K562 (cell line): Measurements from ENCODE around the gene LANCL1. TPM values are rescaled to one million over a fixed set of nuclear protein-coding genes. Genes with fewer than 3 reads are reported as not detected.

Experiments
- ATAC-seq: fragments of 200-7000 bp; cut with Tn5 transposase; 3 replicates; pipeline ENCODE4 v1.9.1; 2020; ENCODE audit warnings: moderate library complexity
- BruUV-seq: library from RNA; stranded (reverse); fragments of 400-500 nt; replicated peaks from 2 replicates; lab custom pipeline; 2021; lab: Mats Ljungman, UMichigan
- CTCF ChIA-PET: fragments of 300-600 bp; formaldehyde crosslinking; extraction: SDS; loops from one replicate; lab custom pipeline; 2021; ENCODE audit warnings: low intra/inter-chr PET ratio; lab: Yijun Ruan, JAX
- POLR2A ChIA-PET: fragments of 300-600, 350-650 bp; sonication (Branson Sonifier 250); formaldehyde crosslinking; extraction: SDS; loops from one replicate; lab custom pipeline; 2021; ENCODE audit warnings: antibody characterized with exemption, inconsistent platforms; lab: Yijun Ruan, JAX
- DNase-seq, 4 experiments: peaks; one replicate each; pipeline versions ENCODE4 v3.0.0 to v3.0.0-alpha.2; 2011 to 2018; ENCODE audit warnings: low spot score in 3 of 4, mixed read lengths in 3 of 4; ENCODE audit errors: extremely low read depth in 1 of 4
- FAIRE-seq: peaks from 2 replicates; lab custom pipeline; 2011; peaks lifted over from hg19 to GRCh38; lab: Jason Lieb, UNC
- H2AFZ ChIP-seq: 2 replicates; pipeline ENCODE4 v1.6.0; 2011; ENCODE audit warnings: low read depth, low read length, control low read depth, inconsistent platforms
- H3K27ac ChIP-seq: fragments of 200-600 bp; 3 replicates; pipeline ENCODE4 v1.8.0; 2011; ENCODE audit warnings: low read depth, mild to moderate bottlenecking, control low read depth, inconsistent platforms, low read length, moderate library complexity, mixed read lengths; ENCODE audit errors: extremely low read depth
- H3K27me3 ChIP-seq, 2 experiments: fragments of 300-600 bp in 1 of 2; 2 replicates in 1 of 2; 3 replicates in 1 of 2; pipeline versions ENCODE4 v1.6.0 to v1.8.0; 2011; ENCODE audit warnings: inconsistent platforms in 2 of 2, low read length in 2 of 2, mild to moderate bottlenecking in 1 of 2, mixed read lengths in 1 of 2, moderate library complexity in 1 of 2; ENCODE audit not compliant: control insufficient read depth in 2 of 2, insufficient read depth in 2 of 2
- H3K36me3 ChIP-seq: fragments of 300-600 bp; 3 replicates; pipeline ENCODE4 v1.8.0; 2011; ENCODE audit warnings: mild to moderate bottlenecking, low read length, inconsistent platforms; ENCODE audit not compliant: control insufficient read depth, insufficient read depth
- H3K4me1 ChIP-seq, 2 experiments: fragments of 200-600 bp in 1 of 2; replicated peaks in 1 of 2; 2 replicates in 1 of 2; 3 replicates in 1 of 2; pipeline versions ENCODE4 v1.5.1 to v1.8.0; 2011; ENCODE audit warnings: inconsistent platforms in 2 of 2, low read length in 2 of 2, mild to moderate bottlenecking in 1 of 2, mixed read lengths in 1 of 2, moderate library complexity in 1 of 2; ENCODE audit not compliant: control insufficient read depth in 2 of 2, insufficient read depth in 2 of 2
- H3K4me2 ChIP-seq: 2 replicates; pipeline ENCODE4 v1.6.1; 2011; ENCODE audit warnings: low read length, control low read depth, inconsistent platforms, mixed read lengths; ENCODE audit not compliant: insufficient read depth
- H3K4me3 ChIP-seq: fragments of 200-600 bp; sonication (generic), shearing (Covaris generic); 2 replicates; pipeline ENCODE4 v1.5.1; 2016; ENCODE audit warnings: control low read depth, inconsistent platforms
- H3K79me2 ChIP-seq: fragments of 200-600 bp; 3 replicates; pipeline ENCODE4 v1.8.0; 2011; ENCODE audit warnings: low read length, inconsistent platforms; ENCODE audit not compliant: control insufficient read depth, insufficient read depth
- H3K9ac ChIP-seq, 2 experiments: 2 replicates each; pipeline versions ENCODE4 v1.6.0 to v1.6.1; 2011; ENCODE audit warnings: low read depth in 2 of 2, low read length in 2 of 2, control low read depth in 1 of 2, inconsistent platforms in 1 of 2, mild to moderate bottlenecking in 1 of 2, mixed read lengths in 1 of 2; ENCODE audit not compliant: insufficient read depth in 1 of 2
- H3K9me1 ChIP-seq: one replicate; pipeline ENCODE4 v1.6.0; 2011; ENCODE audit warnings: inconsistent platforms, mild to moderate bottlenecking, low read length, moderate library complexity; ENCODE audit not compliant: control insufficient read depth, insufficient read depth
- H3K9me3 ChIP-seq: replicated peaks from 2 replicates; pipeline ENCODE4 v1.5.1; 2011; ENCODE audit warnings: low read depth, low read length, inconsistent platforms; ENCODE audit not compliant: control insufficient read depth, insufficient read depth
- H4K20me1 ChIP-seq: replicated peaks from 2 replicates; pipeline ENCODE4 v1.6.1; 2011; ENCODE audit warnings: low read length, inconsistent platforms, mixed read lengths; ENCODE audit not compliant: control insufficient read depth, insufficient read depth
- CSDE1 ChIP-seq, 2 experiments: fragments of 450-650 bp; IDR thresholded peaks; 2 replicates each; pipeline ENCODE4 v1.6.1; 2016; ENCODE audit warnings: mild to moderate bottlenecking in 1 of 2
- MAFF ChIP-seq: IDR thresholded peaks from 2 replicates; pipeline ENCODE4 v1.6.1; 2012; ENCODE audit warnings: low read length, improper control_type of control experiment
- MTA3 ChIP-seq: fragments of 450-650 bp; formaldehyde crosslinking; IDR thresholded peaks from 2 replicates; pipeline ENCODE4 v1.6.1; 2017; ENCODE audit warnings: mild to moderate bottlenecking, borderline replicate concordance
- TRIM24 ChIP-seq, 2 experiments: fragments of 450-650 bp; IDR thresholded peaks; 2 replicates each; pipeline ENCODE4 v1.6.1; 2016
- ZNF41 ChIP-seq: fragments of 250-450 bp; sonication (Bioruptor Pico); conservative IDR thresholded peaks from 2 replicates; pipeline ENCODE4 v1.4.0; 2020; ENCODE audit warnings: mild to moderate bottlenecking
- ZNF551 ChIP-seq: fragments of 250-450 bp; sonication (Bioruptor Pico); IDR thresholded peaks from 2 replicates; pipeline ENCODE4 v1.5.0; 2021; ENCODE audit warnings: mild to moderate bottlenecking, moderate library complexity
- WGBS: fragments of 100-300 bp; shearing (Covaris generic); methylation state at CpG from one replicate; pipeline ENCODE4 v1.1.6; 2016; ENCODE audit warnings: low coverage, mixed read lengths; ENCODE audit not compliant: insufficient coverage; ENCODE audit errors: missing lambda C conversion rate; 5-methylcytosine and 5-hydroxymethylcytosine counted together
- in situ Hi-C: fragments of 300-500 bp; cut with MboI; formaldehyde crosslinking; loops from 4 replicates; pipeline ENCODE4 v1.15.0; 2018; ENCODE audit warnings: inconsistent platforms, mixed read lengths
- intact Hi-C: fragments of 100-400 bp; cut with micrococcal nuclease; formaldehyde crosslinking; loops from 2 replicates; pipeline ENCODE4 v1.14.2; 2022
- polyA plus RNA-seq, 8 experiments: library from polyadenylated mRNA; depleted of rRNA in 4 of 8; stranded (reverse) in 5 of 8; unstranded in 3 of 8; fragments of >200 nt; fragmentation: Nextera tagmentation in 2 of 8; fragmentation: Illumina TruSeq in 1 of 8; extraction: Ambion mirVana in 2 of 8; extraction: Trizol in 1 of 8; gene quantifications; 2 replicates each; pipeline versions ENCODE4 v1.2.1 to v1.2.3, GENCODE V29; 2011 to 2014; ENCODE audit warnings: inconsistent platforms in 1 of 8, missing spikeins in 1 of 8
- total RNA-seq, 7 experiments: library from RNA; depleted of rRNA in 6 of 7; stranded (reverse); fragments of >200 nt in 6 of 7; fragmentation: Illumina TruSeq in 2 of 7; extraction: Trizol in 2 of 7; gene quantifications; 2 replicates each; pipeline versions ENCODE4 v1.2.1 to v1.2.3, GENCODE V29; 2011 to 2021; ENCODE audit warnings: low replicate concordance in 1 of 7
- TF ChIP-seq, protein P1 (sequence below): fragments of 250-450 bp; sonication (Bioruptor Pico); IDR thresholded peaks from 2 replicates; pipeline ENCODE4 v1.9.0; 2021; ENCODE audit warnings: mild to moderate bottlenecking, inconsistent platforms

LANCL1 gene
- total and polyA plus RNA-seq, 9 of the 15 experiments (the other 6 are each of a cell fraction or from before 2014, with no cell fraction given), result 15.3 to 56.3 (median 30.1) TPM

DNA sequence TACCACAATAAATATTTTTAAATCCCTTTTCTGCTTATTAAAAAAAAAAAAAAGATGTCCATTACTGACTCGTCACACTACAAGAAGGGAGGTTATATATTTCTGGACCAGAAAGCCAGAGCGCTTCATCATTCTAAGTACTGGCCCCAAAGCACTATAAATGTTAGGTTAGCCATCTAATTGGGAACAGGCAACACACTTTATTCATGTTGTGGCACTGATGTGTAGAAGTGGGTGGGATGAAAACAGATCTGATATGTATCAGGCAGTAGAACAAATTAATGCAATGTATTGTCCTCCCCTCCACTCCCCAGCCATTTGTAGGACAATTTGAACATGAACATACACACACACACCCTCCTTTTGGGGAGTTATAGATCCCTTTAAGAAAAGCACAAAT, 24.4 kb downstream of the LANCL1 start:
- Histone ChIP-seq H3K4me2 (no peak overlapping the region), H3K4me3 (no peak overlapping the region), H3K4me1 (no peaks in the 10 kb centered on the region), H3K9me3 (no peaks in the 10 kb centered on the region), H4K20me1 (no peaks in the 10 kb centered on the region), H3K9ac (no peak overlapping the region), H3K36me3 (peaks cover 8% of the 10 kb centered on the region; the same call in 2 of the 3 replicates), H3K9me1 (no peaks in the 10 kb centered on the region), H3K79me2 (no peaks in the 10 kb centered on the region), H3K27ac (no peak overlapping the region), H2AFZ (no peak overlapping the region), H3K27me3 (no peaks in the 10 kb centered on the region)
- ATAC-seq (no peak), FAIRE-seq (no peak), DNase-seq (no peak)
- intact Hi-C loops, result no loop called here
- no TSS peak for BruUV-seq
- TF ChIP-seq CSDE1 (IDR thresholded peaks at IDR 0.05) (no peak), TRIM24 (IDR thresholded peaks at IDR 0.05) (no peak), ZNF551 (CRISPR knock-in tag) (no peak), ZNF41 (CRISPR knock-in tag) (no peak), MTA3 (no peak), MAFF (no peak)
- TF ChIP-seq, protein P1, sequence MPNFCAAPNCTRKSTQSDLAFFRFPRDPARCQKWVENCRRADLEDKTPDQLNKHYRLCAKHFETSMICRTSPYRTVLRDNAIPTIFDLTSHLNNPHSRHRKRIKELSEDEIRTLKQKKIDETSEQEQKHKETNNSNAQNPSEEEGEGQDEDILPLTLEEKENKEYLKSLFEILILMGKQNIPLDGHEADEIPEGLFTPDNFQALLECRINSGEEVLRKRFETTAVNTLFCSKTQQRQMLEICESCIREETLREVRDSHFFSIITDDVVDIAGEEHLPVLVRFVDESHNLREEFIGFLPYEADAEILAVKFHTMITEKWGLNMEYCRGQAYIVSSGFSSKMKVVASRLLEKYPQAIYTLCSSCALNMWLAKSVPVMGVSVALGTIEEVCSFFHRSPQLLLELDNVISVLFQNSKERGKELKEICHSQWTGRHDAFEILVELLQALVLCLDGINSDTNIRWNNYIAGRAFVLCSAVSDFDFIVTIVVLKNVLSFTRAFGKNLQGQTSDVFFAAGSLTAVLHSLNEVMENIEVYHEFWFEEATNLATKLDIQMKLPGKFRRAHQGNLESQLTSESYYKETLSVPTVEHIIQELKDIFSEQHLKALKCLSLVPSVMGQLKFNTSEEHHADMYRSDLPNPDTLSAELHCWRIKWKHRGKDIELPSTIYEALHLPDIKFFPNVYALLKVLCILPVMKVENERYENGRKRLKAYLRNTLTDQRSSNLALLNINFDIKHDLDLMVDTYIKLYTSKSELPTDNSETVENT (CRISPR knock-in tag), result no peak
- 86% methylated on average over 1 of the region's 2 CpGs for WGBS
- POLR2A ChIA-PET, result no interaction called here
- CTCF ChIA-PET, result no interaction called here
- in situ Hi-C loops, result loop anchor here (25.0 kb wide), 1 partner anchor 440 kb away; the partner anchor contains the start of gene RPE
